ENCODE measurements around the gene ATG7.

Gene ATG7

DNA sequence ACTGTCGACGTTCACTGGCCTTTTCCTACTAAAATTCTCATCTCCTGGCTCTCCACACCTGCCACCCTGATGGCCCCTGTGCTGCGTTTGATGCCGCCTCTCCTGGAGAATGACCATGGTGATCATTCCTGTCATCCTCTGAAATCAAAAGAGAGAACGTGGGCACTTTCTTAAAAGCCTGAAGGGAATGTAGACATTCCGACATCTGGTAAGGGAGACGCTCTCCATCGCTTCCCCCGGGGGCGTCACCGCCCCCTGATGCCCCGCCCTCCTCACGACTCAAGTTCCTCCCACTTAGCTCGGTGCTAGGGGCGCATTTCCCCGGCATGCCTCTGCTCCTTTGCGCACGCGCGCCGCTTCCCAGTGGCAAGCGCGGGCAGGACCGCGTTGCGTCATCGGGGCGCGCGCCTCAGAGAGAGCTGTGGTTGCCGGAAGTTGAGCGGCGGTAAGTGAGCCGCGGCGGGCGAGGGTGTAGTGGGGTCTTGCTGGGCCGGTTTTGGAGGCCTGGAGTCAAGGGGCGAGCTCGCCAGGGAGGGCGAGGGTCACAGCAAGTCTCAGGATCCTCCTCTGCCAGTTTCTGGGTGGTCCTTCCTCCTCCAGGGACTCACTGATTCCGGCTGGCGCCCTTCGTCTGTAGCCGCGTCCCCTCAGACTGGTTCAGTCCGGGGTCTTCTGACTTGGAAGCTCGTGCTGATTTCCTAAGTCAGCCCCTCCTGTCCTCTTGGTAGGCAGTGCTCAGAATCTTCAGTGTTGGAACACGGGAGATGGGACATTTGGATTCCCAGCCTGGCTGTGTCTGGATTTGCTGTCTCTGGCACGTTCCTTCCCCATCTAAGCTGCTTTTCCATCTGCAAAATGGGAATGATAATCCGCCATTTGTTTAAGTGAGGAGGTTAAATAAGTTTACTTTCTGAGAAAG is at the start of gene ATG7:
Gene ATG7 (plus strand): TSS at position 412 of the 919 bp plus-strand sequence. CDS start 26,299 bp downstream, outside the sequence.
- intact Hi-C loops (cut with DNase I): loop anchor here (10.0 kb wide), 1 partner anchor 373 kb away; the partner anchor contains the start of gene VGLL4

DNA sequence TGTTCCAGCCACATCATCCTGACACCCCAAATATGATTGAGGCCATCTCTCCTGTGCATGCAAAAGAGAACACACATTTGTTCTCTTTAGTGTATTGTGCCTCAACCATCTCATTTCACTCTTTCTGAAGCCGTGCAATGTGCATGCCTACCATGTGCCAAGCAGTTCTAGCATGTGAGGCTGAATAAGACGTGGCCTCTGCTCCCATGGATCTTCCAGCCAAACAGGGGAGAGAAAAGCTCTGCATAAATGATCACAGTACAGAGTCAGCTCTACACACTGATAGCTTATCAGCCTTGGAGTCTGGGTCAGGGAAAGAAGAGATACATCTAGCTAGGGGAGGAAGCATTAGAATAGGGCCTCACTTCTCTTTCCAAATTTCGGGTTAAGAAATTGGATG is 48.2 kb upstream of the ATG7 start:
- intact Hi-C loops (cut with DNase I): no loop called here
- no peak for DNase-seq

More for the DNA sequence above, at the start of gene ATG7:
- DNase-seq: peak; percentile 92 to 99 (median 96)

- intact Hi-C loops (cut with DNase I): no loop called here
- no peak for DNase-seq
Observed at GRCh38 chr3:11224870-11225229, 47.3 kb upstream of the ATG7 start.

- intact Hi-C loops (cut with DNase I): no loop called here
- no peak for DNase-seq
Observed at GRCh38 chr3:11226042-11226370, 46.2 kb upstream of the ATG7 start.

DNA sequence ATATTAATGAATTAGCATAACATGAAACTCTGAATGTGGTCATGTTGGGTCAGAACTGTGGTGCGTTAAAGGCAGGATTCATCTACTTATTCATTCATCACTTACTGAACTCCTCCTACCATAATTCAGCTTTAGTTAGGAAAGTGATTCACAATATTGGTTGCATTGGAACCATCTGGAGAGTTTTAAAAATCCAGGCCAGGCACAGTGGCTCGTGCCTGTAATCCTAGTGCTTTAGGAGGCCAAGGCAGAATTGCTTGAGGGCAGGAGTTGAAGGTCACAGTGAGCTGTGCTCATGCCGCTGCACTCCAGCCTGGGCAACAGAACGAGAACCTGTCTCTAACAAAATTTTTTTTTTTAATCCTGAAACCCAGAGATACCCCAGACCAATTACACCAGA is 44.2 kb upstream of the ATG7 start:
- intact Hi-C loops (cut with DNase I): no loop called here
- DNase-seq: no peak

DNA sequence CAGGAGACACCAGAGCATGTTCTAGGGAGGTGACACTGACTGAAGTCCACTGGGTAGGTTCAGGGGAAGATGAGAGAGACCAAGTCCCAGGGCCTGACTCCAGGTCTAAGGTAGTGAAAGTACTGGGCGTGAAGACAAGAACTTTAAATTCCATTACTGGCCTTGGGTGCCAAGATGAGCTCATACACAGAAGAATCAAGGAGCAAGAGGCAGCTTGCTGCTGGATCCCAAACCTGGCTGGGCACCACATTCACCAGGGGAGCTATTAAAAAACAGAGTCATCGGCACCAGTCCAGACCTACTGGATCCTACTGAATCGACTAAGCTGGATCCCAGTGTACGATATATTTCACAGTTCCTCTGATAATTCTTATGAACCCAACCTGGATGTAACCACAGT is 42.1 kb upstream of the ATG7 start:
- intact Hi-C loops (cut with DNase I): no loop called here
- DNase-seq: no peak

GRCh38 chr3:11230832-11231231 is 41.4 kb upstream of the ATG7 start:
- intact Hi-C loops (cut with DNase I): no loop called here
- DNase-seq: no peak

GRCh38 chr3:11235385-11235784 is 36.8 kb upstream of the ATG7 start:
- intact Hi-C loops (cut with DNase I): no loop called here
- DNase-seq: no peak

- peak in 5 of 10 donors; percentile 33 to 84 (median 56) for DNase-seq
- intact Hi-C loops (cut with DNase I): loop anchor here (2.0 kb wide), 1 partner anchor 98 kb away; no protein-coding TSS in a partner anchor
Observed at GRCh38 chr3:11236588-11237461, 35.4 kb upstream of the ATG7 start.

- DNase-seq: no peak
- intact Hi-C loops (cut with DNase I): no loop called here
Observed at GRCh38 chr3:11238060-11238459, 34.1 kb upstream of the ATG7 start.

DNA sequence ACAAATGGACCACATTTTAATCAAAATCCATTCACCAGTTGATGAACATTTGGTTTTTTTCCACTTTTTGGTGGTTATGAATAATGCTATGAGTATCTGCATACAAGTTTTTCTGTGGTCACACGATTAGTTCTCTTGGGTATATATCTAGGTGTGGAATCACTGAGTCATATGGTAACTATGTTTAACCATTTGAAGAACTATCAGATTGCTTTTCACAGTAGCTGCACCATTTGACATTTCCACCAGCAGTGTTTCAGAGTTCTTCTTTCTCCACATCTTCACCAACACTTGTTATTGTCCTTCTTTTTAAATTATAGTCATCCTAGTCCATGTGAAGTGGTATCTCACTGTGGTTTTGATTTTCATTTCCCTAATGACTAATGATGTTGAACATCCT is 33.3 kb upstream of the ATG7 start:
- intact Hi-C loops (cut with DNase I): no loop called here
- no peak for DNase-seq

- no peak for DNase-seq
- intact Hi-C loops (cut with DNase I): no loop called here
Observed at GRCh38 chr3:11239796-11240195, 32.4 kb upstream of the ATG7 start.

- intact Hi-C loops (cut with DNase I): no loop called here
- DNase-seq: no peak
Observed at GRCh38 chr3:11240496-11240895, 31.7 kb upstream of the ATG7 start.

GRCh38 chr3:11244121-11244677 is 28.0 kb upstream of the ATG7 start:
- intact Hi-C loops (cut with DNase I): no loop called here
- DNase-seq: no peak

DNA sequence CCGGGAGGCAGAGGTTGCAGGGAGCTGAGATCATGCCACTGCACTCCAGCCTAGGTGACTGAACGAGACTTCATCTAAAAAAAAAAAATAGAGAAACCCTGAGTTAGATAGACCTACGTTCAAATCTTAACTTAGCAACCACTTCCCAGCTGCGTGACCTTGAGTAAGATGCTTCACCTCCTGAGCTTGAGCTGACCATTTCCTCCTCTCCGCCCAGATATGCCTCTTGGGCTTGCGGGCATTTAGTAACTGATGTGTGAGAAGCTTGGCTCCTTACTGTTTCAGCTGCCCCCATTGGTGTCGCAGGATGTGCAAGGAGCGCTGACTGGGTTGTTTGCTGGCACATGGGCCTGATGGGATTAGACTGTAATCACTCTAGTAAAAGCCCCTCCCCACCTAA is 26.9 kb upstream of the ATG7 start:
- intact Hi-C loops (cut with DNase I): no loop called here
- no peak for DNase-seq

DNA sequence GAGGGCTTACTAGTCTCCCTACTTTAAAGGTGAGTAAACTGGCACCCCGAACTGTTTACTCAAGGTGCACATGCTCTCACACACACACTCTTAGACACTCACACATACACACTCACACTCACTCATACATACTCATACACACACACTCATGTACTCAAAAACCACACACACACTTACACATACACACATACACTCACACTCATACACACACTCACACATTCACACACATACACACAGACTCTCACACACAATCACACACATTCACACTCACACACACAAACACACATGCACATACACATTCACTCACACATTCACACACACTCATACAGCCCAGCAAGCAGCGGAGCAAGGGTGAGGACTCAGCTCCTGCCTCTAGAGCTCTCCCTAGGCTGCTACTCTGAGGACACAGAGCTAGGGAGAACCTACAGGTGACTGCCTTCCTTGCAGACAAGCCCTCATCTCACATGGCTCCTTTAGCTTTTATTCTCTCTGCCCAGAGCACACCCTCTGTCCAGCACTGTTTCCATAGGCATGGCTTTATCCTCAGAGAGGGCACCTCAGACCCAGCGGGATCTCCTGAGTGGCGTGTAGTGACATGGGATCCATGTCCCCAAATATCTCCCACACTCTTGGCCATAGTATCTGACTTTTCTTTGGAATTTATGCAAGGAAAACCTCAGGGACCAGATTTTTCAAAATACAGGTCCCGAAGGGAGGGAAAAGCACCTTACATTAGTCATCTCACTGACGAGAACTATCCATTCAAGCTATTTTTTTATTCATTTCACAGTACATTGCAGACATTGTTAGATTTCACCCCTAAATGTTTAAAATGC is 26.2 kb upstream of the ATG7 start:
- peak in 1 of 10 donors; percentile 14 for DNase-seq
- intact Hi-C loops (cut with DNase I): no loop called here

GRCh38 chr3:11246663-11246970 is 25.6 kb upstream of the ATG7 start:
- intact Hi-C loops (cut with DNase I): no loop called here
- DNase-seq: peak in 1 of 10 donors; percentile 22

DNA sequence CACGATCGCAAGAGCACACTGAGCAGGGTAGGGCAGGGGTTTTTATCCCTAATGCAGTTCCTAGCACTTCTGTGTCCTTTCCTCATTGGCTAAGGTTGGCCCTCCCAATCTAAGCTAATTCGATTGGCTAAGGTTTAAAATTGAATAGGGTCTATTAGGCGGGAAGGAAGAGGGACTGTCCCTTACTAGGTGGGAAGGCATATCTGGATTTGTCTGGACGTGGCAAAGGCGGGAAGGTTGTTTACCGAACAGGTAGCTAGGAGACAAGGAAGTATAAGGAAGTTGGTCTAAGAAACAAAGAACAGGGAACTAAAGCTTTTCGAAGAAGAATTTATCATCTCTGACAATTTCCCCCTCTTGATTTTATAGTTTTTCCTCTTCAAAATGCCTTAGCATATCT is 24.8 kb upstream of the ATG7 start:
- DNase-seq: no peak
- intact Hi-C loops (cut with DNase I): no loop called here

- intact Hi-C loops (cut with DNase I): no loop called here
- peak in 1 of 10 donors; percentile 24 for DNase-seq
Observed at GRCh38 chr3:11248596-11248995, 23.6 kb upstream of the ATG7 start.
